Measurements from ENCODE around the gene S100A7. TPM values are rescaled to one million over a fixed set of nuclear protein-coding genes. Genes with fewer than 3 reads are reported as not detected.
"Not testable (repeated sequence)": the region's sequence is repeated elsewhere in the genome, so short reads cannot be mapped to it uniquely, and the experiment has no call there.

S100A7 gene
- total and polyA plus RNA-seq, 9 of the 15 experiments (the other 6 are each of a cell fraction or from before 2014, with no cell fraction given) = not detected

DNA sequence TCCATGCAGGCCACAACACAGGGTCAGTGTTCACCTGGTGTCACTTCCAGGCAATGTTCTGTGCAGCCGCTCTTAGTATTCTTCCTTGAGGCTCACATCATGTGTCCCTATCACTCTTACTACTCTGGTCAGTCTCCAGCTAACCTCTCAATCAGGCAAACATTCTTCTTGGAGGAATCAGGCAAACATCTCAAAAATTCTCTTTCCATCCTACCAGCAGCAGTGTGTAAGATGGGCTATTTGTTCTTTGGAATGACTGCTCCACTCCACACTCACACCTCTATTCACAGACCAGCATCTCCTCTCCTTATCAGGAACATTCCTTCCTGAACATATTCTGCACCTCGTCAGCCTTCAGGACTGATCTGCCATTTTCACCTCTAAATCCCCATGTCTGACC, 40.1 kb downstream of the S100A7 start:
- POLR2A ChIA-PET = no interaction called here
- no peaks in the 10 kb centered on the region for H3K79me2 ChIP-seq (ENCODE audit: control insufficient read depth, insufficient read depth, low read length)
- H3K27me3 ChIP-seq (ENCODE audit: control insufficient read depth in 2 of 2, insufficient read depth in 2 of 2, low read length in 2 of 2) = peaks cover 0 to 21% of the 10 kb centered on the region in 2 experiments; a peak in 2 of 5 replicates
- no peaks in the 10 kb centered on the region for H3K4me1 ChIP-seq (replicated peaks in 1 of 2; ENCODE audit: control insufficient read depth in 2 of 2, insufficient read depth in 2 of 2, low read length in 2 of 2)
- H3K27ac ChIP-seq (ENCODE audit: extremely low read depth, low read depth, low read length) = no peak overlapping the region
- H3K4me2 ChIP-seq (ENCODE audit: insufficient read depth, low read length) = no peak overlapping the region
- no TSS peak for BruUV-seq (replicated peaks)
- CTCF ChIA-PET (ENCODE audit: low intra/inter-chr PET ratio) = interaction anchor here (0.6 kb wide), 1 partner anchor 62 kb away, joined by 3 read pairs; no protein-coding TSS in a partner anchor
- 0% methylated on average over 2 of the region's 2 CpGs for WGBS (ENCODE audit: insufficient coverage, low coverage, missing lambda C conversion rate)
- no peak for ATAC-seq
- no peak for FAIRE-seq
- DNase-seq (ENCODE audit: extremely low read depth in 1 of 4, low spot score in 3 of 4) = no peak
- H3K9ac ChIP-seq (ENCODE audit: insufficient read depth in 1 of 2, low read depth in 2 of 2, low read length in 2 of 2) = no peak overlapping the region
- 0 out of 2 replicates have a peak, but pooled peaks cover 4% of the 10 kb centered on the region for H4K20me1 ChIP-seq (replicated peaks; ENCODE audit: control insufficient read depth, insufficient read depth, low read length)
- intact Hi-C loops (cut with micrococcal nuclease) = no loop called here
- in situ Hi-C loops (cut with MboI) = no loop called here
- H3K9me3 ChIP-seq (replicated peaks; ENCODE audit: control insufficient read depth, insufficient read depth, low read depth, low read length) = no peaks in the 10 kb centered on the region
- no peak overlapping the region for H3K4me3 ChIP-seq
- no peak for TF ChIP-seq RBM39 (optimal IDR thresholded peaks at IDR 0.05; ENCODE audit: low read depth, low read length)
- TF ChIP-seq SREBF1 (IDR thresholded peaks at IDR 0.05; ENCODE audit: borderline replicate concordance, low read depth, low read length) = no peak
- no peak for TF ChIP-seq CC2D1A (IDR thresholded peaks at IDR 0.05)
- TF ChIP-seq, protein P1, sequence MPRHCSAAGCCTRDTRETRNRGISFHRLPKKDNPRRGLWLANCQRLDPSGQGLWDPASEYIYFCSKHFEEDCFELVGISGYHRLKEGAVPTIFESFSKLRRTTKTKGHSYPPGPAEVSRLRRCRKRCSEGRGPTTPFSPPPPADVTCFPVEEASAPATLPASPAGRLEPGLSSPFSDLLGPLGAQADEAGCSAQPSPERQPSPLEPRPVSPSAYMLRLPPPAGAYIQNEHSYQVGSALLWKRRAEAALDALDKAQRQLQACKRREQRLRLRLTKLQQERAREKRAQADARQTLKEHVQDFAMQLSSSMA (CRISPR knock-in tag; IDR thresholded peaks at IDR 0.05) = no peak
- TF ChIP-seq, protein P2, sequence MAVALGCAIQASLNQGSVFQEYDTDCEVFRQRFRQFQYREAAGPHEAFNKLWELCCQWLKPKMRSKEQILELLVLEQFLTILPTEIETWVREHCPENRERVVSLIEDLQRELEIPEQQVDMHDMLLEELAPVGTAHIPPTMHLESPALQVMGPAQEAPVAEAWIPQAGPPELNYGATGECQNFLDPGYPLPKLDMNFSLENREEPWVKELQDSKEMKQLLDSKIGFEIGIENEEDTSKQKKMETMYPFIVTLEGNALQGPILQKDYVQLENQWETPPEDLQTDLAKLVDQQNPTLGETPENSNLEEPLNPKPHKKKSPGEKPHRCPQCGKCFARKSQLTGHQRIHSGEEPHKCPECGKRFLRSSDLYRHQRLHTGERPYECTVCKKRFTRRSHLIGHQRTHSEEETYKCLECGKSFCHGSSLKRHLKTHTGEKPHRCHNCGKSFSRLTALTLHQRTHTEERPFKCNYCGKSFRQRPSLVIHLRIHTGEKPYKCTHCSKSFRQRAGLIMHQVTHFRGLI (CRISPR knock-in tag; IDR thresholded peaks at IDR 0.05) = no peak
- no peak for TF ChIP-seq E4F1 (CRISPR knock-in tag; IDR thresholded peaks at IDR 0.05; ENCODE audit: borderline replicate concordance)
- no peak for TF ChIP-seq CAMTA2 (CRISPR knock-in tag; conservative IDR thresholded peaks at IDR 0.05)
- H3K9me1 ChIP-seq (ENCODE audit: control insufficient read depth, insufficient read depth, low read length) = no peaks in the 10 kb centered on the region
- H3K36me3 ChIP-seq (ENCODE audit: control insufficient read depth, insufficient read depth, low read length) = no peaks in the 10 kb centered on the region
- no peak overlapping the region for H2AFZ ChIP-seq (ENCODE audit: low read depth, low read length)

GRCh38 chr1:153419436-153419793, 41.0 kb downstream of the S100A7 start:
- H3K4me3 ChIP-seq; H3K9me3 ChIP-seq (replicated peaks; ENCODE audit: control insufficient read depth, insufficient read depth, low read depth, low read length); H4K20me1 ChIP-seq (replicated peaks; ENCODE audit: control insufficient read depth, insufficient read depth, low read length); H3K79me2 ChIP-seq (ENCODE audit: control insufficient read depth, insufficient read depth, low read length); H3K4me1 ChIP-seq (replicated peaks in 1 of 2; ENCODE audit: control insufficient read depth in 2 of 2, insufficient read depth in 2 of 2, low read length in 2 of 2); CTCF ChIA-PET (ENCODE audit: low intra/inter-chr PET ratio); ATAC-seq; H3K9ac ChIP-seq (ENCODE audit: insufficient read depth in 1 of 2, low read depth in 2 of 2, low read length in 2 of 2); BruUV-seq (replicated peaks); H2AFZ ChIP-seq (ENCODE audit: low read depth, low read length); H3K4me2 ChIP-seq (ENCODE audit: insufficient read depth, low read length); in situ Hi-C loops (cut with MboI); FAIRE-seq; H3K36me3 ChIP-seq (ENCODE audit: control insufficient read depth, insufficient read depth, low read length); intact Hi-C loops (cut with micrococcal nuclease); H3K27ac ChIP-seq (ENCODE audit: extremely low read depth, low read depth, low read length); H3K9me1 ChIP-seq (ENCODE audit: control insufficient read depth, insufficient read depth, low read length); DNase-seq (ENCODE audit: extremely low read depth in 1 of 4, low spot score in 3 of 4): not testable (repeated sequence)
- peaks cover 0 to 21% of the 10 kb centered on the region in 2 experiments; a peak in 2 of 5 replicates for H3K27me3 ChIP-seq (ENCODE audit: control insufficient read depth in 2 of 2, insufficient read depth in 2 of 2, low read length in 2 of 2)
- WGBS (ENCODE audit: insufficient coverage, low coverage, missing lambda C conversion rate) = 0% methylated on average over 2 of the region's 2 CpGs
- POLR2A ChIA-PET = interaction anchor here (0.6 kb wide), 1 partner anchor 105 kb away, joined by 3 read pairs; no protein-coding TSS in a partner anchor

Data from K562 (cell line).